VCaP (cell line): ENCODE data around the gene DACH1.

Experiments
- H3K27ac ChIP-seq: fragments of 450-650 bp; 2 replicates; pipeline ENCODE4 v1.5.1; 2017
- CTCF ChIP-seq: fragments of 450-650 bp; conservative IDR thresholded peaks from 2 replicates; pipeline ENCODE4 v1.5.1; 2017; ENCODE audit warnings: mild to moderate bottlenecking, moderate library complexity

The DACH1 gene

GRCh38 chr13:71499235-71499634 is 367.8 kb downstream of the DACH1 start:
- TF ChIP-seq CTCF: no peak
- peak overlapping the region; percentile 45 for H3K27ac ChIP-seq

DNA sequence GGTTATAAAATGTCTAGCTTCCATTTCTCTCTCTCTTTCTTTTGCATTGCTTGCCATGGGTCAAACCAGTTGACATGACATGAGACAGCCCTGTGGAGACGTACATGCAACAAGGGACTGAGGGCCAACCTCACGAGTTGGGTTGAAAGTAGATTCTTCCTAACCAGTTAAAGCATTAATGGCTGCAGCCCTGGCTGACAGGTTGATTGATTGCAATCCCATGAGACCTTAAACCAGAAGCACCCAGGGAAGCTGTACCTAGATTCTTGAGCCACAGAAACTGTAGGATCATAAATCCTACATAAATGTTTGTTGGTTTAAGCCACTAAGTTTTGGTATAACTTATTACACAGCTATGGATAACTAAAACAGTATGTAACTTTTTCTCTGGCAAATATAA is 373.8 kb downstream of the DACH1 start:
- H3K27ac ChIP-seq: no peak overlapping the region
- no peak for TF ChIP-seq CTCF

GRCh38 chr13:71492346-71492871 is 374.6 kb downstream of the DACH1 start:
- H3K27ac ChIP-seq: no peak overlapping the region
- TF ChIP-seq CTCF: no peak

- H3K27ac ChIP-seq: 0 out of 2 replicates have a peak overlapping the region, but pooled peaks have one; percentile 36
- no peak for TF ChIP-seq CTCF
Measured at GRCh38 chr13:71491010-71491409, 376.0 kb downstream of the DACH1 start.

DNA sequence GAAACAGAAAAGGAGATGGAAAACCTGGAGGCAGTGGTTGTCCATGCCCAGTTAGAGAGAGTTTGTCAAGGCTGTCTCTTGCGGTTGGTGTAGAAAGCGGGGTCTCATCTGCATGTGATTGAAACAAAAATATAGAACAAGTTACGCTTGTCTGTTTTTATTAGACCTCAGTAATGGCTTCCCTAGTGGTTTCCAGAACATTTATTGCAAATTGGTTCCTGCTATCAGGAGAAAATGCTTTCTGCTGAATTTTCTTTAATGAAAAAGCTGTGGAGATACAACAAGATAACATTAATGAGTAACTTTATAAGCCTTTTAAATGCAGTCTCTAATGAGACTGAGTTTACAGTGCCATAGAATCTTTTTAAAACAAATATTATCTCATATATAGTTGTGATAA is 378.0 kb downstream of the DACH1 start:
- no peak for TF ChIP-seq CTCF
- peak overlapping the region; percentile 36; the same call in 1 of the 2 replicates for H3K27ac ChIP-seq

DNA sequence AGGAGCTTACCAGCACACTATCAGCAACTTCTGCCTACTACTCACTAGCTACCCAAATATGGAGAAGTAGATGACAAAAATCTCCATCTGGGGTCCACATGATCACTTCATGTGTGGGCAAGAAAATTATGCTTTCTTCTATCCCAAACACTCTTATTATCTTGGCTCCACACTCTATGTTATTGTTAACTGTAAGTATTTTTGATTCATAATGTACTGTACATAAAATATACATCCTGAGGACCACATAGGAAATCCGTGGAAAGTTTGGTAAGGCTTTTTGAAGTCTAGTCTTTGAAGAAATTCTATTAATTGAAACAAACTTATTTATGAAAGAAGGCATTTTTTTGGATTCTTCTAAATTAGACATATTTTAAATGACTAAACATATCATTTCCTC is 378.8 kb downstream of the DACH1 start:
- no peak overlapping the region for H3K27ac ChIP-seq
- TF ChIP-seq CTCF: no peak

GRCh38 chr13:71485913-71486312 is 381.1 kb downstream of the DACH1 start:
- H3K27ac ChIP-seq: no peak overlapping the region
- no peak for TF ChIP-seq CTCF
